Neural progenitor cell (in vitro differentiated cells): ENCODE results near the gene BUD31.

Experiments used
- EZH2 ChIP-seq: fragments of 200-600 bp; sonication (generic); IDR thresholded peaks from 2 replicates; pipeline ENCODE4 v1.6.1; 2017; ENCODE audit warnings: antibody characterized with exemption, mild to moderate bottlenecking, moderate library complexity
- TF ChIP-seq, protein P1 (sequence below): fragments of 200-600 bp; sonication (generic); IDR thresholded peaks from 2 replicates; pipeline ENCODE4 v1.5.1; 2017; ENCODE audit warnings: antibody characterized with exemption, mild to moderate bottlenecking

- TF ChIP-seq, protein P1, sequence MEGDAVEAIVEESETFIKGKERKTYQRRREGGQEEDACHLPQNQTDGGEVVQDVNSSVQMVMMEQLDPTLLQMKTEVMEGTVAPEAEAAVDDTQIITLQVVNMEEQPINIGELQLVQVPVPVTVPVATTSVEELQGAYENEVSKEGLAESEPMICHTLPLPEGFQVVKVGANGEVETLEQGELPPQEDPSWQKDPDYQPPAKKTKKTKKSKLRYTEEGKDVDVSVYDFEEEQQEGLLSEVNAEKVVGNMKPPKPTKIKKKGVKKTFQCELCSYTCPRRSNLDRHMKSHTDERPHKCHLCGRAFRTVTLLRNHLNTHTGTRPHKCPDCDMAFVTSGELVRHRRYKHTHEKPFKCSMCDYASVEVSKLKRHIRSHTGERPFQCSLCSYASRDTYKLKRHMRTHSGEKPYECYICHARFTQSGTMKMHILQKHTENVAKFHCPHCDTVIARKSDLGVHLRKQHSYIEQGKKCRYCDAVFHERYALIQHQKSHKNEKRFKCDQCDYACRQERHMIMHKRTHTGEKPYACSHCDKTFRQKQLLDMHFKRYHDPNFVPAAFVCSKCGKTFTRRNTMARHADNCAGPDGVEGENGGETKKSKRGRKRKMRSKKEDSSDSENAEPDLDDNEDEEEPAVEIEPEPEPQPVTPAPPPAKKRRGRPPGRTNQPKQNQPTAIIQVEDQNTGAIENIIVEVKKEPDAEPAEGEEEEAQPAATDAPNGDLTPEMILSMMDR, result no peak
- TF ChIP-seq EZH2, result no peak
Measured at GRCh38 chr7:99369767-99370391, 38.9 kb upstream of the BUD31 start.
